ENCODE measurements around the gene IDE. TPM values are rescaled to one million over a fixed set of nuclear protein-coding genes. Genes with fewer than 3 reads are reported as not detected.

The IDE gene
- total and polyA plus RNA-seq, 2 of the 13 experiments (the other 11 are each of a cell fraction or from before 2014, with no cell fraction given) = 16.1 to 52.1 TPM

- TF ChIP-seq ZBTB43 (CRISPR knock-in tag; conservative IDR thresholded peaks at IDR 0.05) = peak; percentile 12; the same call in 1 of the 2 replicates
- TF ChIP-seq ZSCAN22 (CRISPR knock-in tag; IDR thresholded peaks at IDR 0.05) = no peak
- no peak for TF ChIP-seq ZNF644 (CRISPR knock-in tag; IDR thresholded peaks at IDR 0.05; ENCODE audit: low read depth)
- no peak for TF ChIP-seq KAT8 (CRISPR knock-in tag; IDR thresholded peaks at IDR 0.05)
- TF ChIP-seq HNRNPK (IDR thresholded peaks at IDR 0.05; ENCODE audit: low read depth, low read length, poor library complexity, severe bottlenecking) = no peak
- no peak for TF ChIP-seq RFX1 (IDR thresholded peaks at IDR 0.05)
- TF ChIP-seq HIVEP1 (CRISPR knock-in tag; IDR thresholded peaks at IDR 0.05) = 0 out of 2 replicates have a peak, but pooled peaks have one; percentile 14
- no peak for TF ChIP-seq ZNF737 (CRISPR knock-in tag; IDR thresholded peaks at IDR 0.05; ENCODE audit: borderline replicate concordance)
- TF ChIP-seq ARID4A (CRISPR knock-in tag; IDR thresholded peaks at IDR 0.05; ENCODE audit: borderline replicate concordance) = no peak; the same call in 1 of the 2 replicates
- TF ChIP-seq POLR2A (IDR thresholded peaks at IDR 0.05; ENCODE audit: insufficient read depth in 1 of 2, low read depth in 2 of 2, low read length in 2 of 2) = no peak; a peak in 1 of 4 replicates
- no peak for TF ChIP-seq TBL1XR1 (IDR thresholded peaks at IDR 0.05; ENCODE audit: borderline replicate concordance, low read length, partially characterized antibody)
- TF ChIP-seq ZNF382 (CRISPR knock-in tag; IDR thresholded peaks at IDR 0.05; ENCODE audit: borderline replicate concordance) = no peak
- no peak for TF ChIP-seq RARA (CRISPR knock-in tag; IDR thresholded peaks at IDR 0.05)
- TF ChIP-seq DBP (CRISPR knock-in tag; IDR thresholded peaks at IDR 0.05; ENCODE audit: not compliant biosample characterization) = no peak
- TF ChIP-seq SPEN (CRISPR knock-in tag; IDR thresholded peaks at IDR 0.05; ENCODE audit: low read depth) = no peak
- TF ChIP-seq ZNF816 (CRISPR knock-in tag; IDR thresholded peaks at IDR 0.05; ENCODE audit: borderline replicate concordance) = no peak
- no peak for TF ChIP-seq ZNF639 (CRISPR knock-in tag; conservative IDR thresholded peaks at IDR 0.05)
- 0 out of 2 replicates have a peak, but pooled peaks have one; percentile 44 for TF ChIP-seq ZUFSP (CRISPR knock-in tag; IDR thresholded peaks at IDR 0.05; ENCODE audit: borderline replicate concordance)
- TF ChIP-seq RFXAP (CRISPR knock-in tag; IDR thresholded peaks at IDR 0.05; ENCODE audit: borderline replicate concordance) = no peak
- no peak; the same call in 1 of the 2 replicates for TF ChIP-seq ZFY (CRISPR knock-in tag; IDR thresholded peaks at IDR 0.05)
These were observed 649 bp downstream of the IDE start (continued) for GRCh38 chr10:92573091-92573797.

Measured in HepG2 (cell line).